D721Med (cell line): ENCODE measurements around the gene ZCCHC4.

ENCODE experiments used
- DNase-seq: peaks from one replicate; pipeline ENCODE4 v3.0.0; 2011; ENCODE audit warnings: low spot score; ENCODE audit not compliant: insufficient read length
- FAIRE-seq: peaks from 2 replicates; lab custom pipeline; 2011; peaks lifted over from hg19 to GRCh38; lab: Jason Lieb, UNC
- CTCF ChIP-seq: IDR thresholded peaks from 2 replicates; pipeline ENCODE4 v1.5.1; 2012; ENCODE audit warnings: mild to moderate bottlenecking, control low read depth; ENCODE audit not compliant: insufficient read depth; ENCODE audit errors: missing control alignments

The ZCCHC4 gene

GRCh38 chr4:25376754-25377571, 64.4 kb downstream of the ZCCHC4 start, which contains the start of gene ANAPC4:
Gene ANAPC4 (plus strand): TSS chr4:25377263. CDS start chr4:25377428, 165 bp downstream.
- no peak for TF ChIP-seq CTCF
- DNase-seq (peak; percentile 78), FAIRE-seq (no peak)

- DNase-seq: no peak
- no peak for TF ChIP-seq CTCF
- FAIRE-seq: no peak
These were observed 65.2 kb downstream of the ZCCHC4 start for GRCh38 chr4:25377572-25378436.

- TF ChIP-seq CTCF: no peak
- FAIRE-seq: no peak
These were observed 65.8 kb downstream of the ZCCHC4 start for GRCh38 chr4:25378437-25378743.

GRCh38 chr4:25379591-25379990, 67.0 kb downstream of the ZCCHC4 start:
- DNase-seq (no peak), FAIRE-seq (no peak)
- TF ChIP-seq CTCF: no peak

More at GRCh38 chr4:25378437-25378743, 65.8 kb downstream of the ZCCHC4 start:
- DNase-seq: no peak

DNA sequence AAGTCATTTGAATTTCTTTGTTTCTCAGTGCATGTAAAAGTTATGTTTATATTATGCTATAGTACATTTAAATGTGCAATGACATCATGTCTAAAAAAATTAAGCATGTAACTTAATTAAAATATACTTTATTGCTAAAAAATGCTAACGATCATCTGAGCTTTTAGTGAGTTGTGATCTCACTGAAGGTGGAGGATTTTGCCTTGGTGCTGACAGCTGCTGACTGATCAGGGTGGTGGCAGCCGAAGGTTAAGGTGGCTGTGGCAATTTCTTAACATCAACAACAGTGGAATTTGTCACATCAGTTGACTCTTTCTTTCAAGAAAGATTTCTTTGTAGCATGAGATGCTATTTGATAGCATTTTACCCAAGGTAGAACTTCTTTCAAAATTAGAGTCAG, 71.1 kb downstream of the ZCCHC4 start:
- no peak for FAIRE-seq
- no peak for DNase-seq
- no peak for TF ChIP-seq CTCF

DNA sequence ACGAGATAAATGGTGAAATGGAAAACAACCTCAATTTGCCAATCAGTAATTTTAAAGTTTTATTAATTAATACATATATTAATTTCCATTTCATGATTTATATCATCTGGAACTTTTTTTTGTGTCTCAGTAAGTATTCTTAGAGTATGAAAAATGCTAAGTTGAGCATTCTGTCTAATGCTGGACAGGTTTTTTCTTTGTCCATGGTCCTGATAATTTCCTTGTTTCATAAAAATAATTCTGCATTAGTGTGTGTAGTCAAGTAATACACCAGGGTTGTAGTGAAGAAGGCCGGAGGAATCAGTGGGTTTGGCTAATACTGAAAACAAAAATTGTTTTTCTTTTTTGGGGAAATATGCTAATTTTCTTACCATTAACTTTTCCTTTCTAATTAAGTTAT, 74.4 kb downstream of the ZCCHC4 start:
- FAIRE-seq: no peak
- TF ChIP-seq CTCF: no peak

More for the DNA sequence above, 74.4 kb downstream of the ZCCHC4 start:
- no peak for DNase-seq
